GM18520 (cell line): ENCODE measurements around the gene PRDM11.
"Not testable (repeated sequence)": the region's sequence is repeated elsewhere in the genome, so short reads cannot be mapped to it uniquely, and the experiment has no call there.

Experiments used
- ATAC-seq: cut with Tn5 transposase; IDR thresholded peaks from one replicate; pipeline ENCODE4 v1.9.1; 2021; ENCODE audit not compliant: unreplicated experiment

The PRDM11 gene

DNA sequence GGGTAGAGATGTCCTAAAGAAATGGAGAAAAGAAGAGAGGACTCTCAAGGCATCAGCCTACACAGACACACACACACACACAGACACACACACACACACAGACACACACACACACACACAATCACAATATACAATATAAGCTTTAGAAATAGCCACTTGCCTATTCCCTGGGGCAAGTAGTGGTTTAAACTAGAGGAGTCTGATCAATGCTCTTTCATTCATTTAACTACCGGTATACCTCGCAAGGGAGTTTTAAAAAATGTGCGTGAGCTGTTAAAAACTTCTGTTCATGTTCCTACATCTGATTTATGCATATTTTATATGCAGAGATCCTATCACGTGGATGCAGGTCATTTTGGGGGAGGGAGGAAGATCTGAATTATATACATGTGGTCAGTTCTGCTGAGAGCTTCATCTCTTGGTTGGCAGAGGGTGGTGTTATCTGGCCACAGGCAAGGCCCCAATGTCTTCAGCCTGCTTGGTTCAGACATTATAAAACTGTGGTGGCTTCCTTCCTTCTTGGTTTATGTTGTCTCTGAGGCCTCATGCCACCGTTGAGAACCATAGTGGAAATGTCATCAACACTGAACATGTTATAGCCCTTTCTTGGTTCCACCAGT, 83.1 kb downstream of the PRDM11 start:
- ATAC-seq, result no peak

DNA sequence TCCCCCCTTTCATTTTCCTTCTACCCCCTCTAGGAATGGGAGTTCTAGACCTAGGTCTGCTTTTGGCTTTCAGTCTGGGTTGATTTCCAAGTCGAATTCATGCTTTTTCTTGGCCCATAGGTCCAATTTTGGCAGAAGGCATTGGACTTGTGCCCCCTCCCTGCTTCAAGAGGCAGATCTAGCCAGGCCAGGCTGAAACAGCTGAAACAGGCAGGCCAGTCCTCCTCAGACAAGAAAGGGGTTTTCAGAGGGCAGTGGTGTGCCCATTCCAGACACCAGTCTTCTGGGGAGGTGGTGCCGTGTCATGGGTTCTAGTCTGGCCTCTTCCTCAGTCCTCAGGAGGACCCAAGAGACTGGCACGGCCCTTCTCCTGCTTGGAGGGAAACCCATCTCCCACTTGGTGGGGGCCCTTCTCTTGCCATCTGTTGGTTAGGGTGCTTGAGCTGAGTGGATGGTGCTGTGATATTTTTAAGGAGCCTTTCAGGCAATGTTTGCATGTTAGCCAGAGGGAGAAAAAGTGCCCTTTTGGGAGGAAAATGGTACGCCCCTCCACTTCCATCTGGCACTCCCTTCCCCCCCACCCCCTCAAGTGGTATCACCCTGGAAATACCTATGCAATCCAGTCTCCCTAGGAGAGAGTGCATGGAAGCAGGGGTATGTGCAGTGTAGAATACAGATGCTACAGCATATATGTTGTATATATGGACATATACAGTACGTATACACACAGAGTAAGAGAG, 86.1 kb downstream of the PRDM11 start:
- ATAC-seq, result no peak

DNA sequence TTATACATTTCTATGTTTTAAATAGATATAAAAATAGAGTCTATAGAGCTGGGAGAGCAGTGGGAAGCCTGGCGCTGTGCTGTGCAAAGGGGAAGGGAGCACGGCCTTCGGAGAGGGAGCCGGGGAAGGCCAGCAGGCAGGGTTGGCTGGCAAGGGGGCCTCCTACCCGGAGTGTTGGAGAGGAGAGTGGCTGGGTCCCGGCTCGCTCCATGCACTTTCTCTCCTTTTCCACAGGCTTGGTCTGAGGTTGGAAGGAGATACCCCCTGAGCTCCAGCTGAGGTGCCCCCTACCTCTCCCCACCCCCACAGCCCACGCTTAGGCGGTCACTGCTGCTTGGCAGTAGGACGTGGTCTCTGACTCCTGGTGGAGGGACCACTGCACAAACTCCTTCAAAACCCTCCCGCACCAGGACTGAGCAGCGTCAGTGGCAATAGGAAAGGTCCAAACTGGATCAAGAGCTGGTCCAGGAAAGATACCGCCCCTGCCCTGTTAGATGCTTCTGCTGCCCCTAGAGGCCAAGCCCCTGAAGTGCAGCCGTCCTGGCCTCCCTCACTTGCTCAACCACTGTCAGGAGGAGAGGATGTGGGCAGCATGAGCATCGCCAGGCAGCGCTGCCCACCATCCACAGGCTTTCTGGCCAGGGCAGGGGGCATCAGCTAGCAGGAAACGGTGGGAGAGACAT, 86.8 kb downstream of the PRDM11 start:
- ATAC-seq, result no peak

DNA sequence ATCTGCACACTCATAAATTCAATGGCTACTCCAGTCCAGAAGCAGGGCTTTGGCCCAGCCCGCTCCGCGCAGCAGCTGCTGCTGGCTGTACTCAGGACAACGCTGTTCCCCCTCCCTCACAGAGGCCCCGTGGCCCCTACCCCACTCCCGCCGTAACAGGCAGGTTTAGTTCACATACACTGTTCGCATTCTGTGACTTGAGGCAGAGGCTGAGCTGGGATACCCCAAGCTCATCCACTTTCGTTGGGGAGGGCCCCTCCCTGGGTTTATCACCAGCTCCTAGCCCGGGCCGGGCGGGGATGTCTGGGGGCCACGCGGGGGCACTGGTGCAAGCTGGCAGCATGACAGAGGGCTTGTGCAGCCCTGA, 87.3 kb downstream of the PRDM11 start:
- ATAC-seq, result no peak

GRCh38 chr11:45234306-45235006, 88.0 kb downstream of the PRDM11 start:
- ATAC-seq, result no peak

DNA sequence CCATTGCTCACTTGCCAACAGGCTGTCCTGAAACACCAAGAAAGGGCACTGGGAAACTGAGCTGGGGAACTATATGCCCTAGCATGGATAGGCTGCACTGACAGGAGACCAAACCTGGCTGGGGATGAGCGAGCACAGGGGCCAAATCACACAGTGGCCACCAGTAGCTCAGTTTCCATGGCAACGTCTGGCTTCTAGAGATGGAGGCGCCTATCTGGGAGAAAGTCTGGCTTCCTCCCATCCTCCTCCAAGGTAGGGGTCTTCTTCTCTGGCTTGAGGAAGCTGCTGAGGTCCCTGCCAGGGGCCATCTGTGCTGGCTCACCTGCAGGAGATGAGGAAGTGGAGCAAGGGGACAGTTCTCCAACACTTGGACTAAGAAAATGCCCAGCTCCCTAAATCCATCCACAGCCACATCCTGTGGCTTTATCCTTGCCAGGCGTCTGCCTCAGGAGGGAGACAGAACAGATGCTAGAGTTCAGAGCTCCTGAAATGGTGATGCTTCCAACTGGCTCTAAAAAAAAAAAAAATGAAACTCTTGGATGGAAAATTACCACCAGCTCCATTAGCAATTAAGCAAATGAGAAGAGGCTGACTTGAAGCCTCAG, 91.4 kb downstream of the PRDM11 start:
- no peak for ATAC-seq

GRCh38 chr11:45238724-45239123, 92.3 kb downstream of the PRDM11 start:
- ATAC-seq, result no peak

- ATAC-seq, result no peak
Observed at GRCh38 chr11:45239733-45240132, 93.3 kb downstream of the PRDM11 start.

DNA sequence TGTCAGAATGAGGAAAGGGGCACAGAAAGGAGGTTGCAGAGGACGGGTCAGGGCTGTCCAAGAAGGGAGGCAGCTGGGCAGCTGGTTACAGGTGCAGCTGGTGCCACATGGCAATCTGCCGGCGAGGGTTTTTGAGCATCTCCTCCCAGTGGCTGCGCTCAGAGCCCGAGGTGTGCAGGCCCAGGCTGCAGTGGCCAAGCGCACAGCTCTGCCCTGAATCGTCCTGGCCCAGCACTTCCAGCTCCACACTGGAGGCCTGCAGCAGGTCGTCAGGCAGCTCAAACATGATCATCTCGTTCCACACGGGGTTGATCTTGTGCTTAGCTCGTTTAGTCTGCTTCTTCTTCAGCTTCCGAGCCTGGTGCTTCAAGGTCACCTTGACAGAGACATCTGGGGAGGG, 97.5 kb downstream of the PRDM11 start:
- no peak for ATAC-seq

DNA sequence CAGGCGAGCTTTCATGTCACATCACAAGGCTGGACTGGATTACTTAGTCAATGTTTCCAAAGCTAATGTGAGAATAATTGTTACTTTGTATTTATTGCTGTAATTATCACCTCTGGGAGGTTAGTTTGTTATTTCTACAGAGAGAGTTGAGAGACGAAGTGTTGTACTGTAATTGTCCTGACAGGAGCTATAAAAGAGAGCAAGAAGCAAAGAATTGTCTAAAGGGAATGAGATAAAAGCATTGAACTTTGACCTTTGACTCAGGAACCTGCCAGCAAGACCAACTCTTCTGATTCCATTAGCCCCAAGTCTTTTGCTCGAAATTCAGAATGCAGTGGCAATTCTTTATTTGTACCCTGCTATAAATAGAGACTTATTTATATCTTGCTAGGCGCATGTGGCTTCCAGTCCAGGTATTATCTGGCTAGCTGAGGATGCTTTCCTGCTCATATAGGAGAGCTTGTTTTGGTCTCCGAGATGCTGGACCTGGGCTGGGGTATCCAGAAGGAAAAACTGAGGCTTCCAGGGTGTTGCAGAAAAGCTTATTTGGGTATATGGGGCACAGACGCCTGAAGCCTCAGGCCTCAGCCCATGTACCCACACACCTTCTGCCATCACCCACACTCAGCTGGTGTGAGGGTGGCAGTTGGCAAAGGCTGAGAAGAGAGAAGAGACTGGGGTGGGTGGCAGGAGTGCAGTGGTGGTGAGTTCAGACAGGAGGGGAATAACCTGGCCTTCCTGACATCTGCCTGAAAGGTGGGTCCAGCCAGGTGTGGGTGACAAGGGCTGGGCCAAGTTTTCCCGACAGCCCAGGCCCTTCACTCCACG, 99.0 kb downstream of the PRDM11 start:
- no peak for ATAC-seq

- ATAC-seq, result no peak
Observed at GRCh38 chr11:45246241-45246640, 99.8 kb downstream of the PRDM11 start.

DNA sequence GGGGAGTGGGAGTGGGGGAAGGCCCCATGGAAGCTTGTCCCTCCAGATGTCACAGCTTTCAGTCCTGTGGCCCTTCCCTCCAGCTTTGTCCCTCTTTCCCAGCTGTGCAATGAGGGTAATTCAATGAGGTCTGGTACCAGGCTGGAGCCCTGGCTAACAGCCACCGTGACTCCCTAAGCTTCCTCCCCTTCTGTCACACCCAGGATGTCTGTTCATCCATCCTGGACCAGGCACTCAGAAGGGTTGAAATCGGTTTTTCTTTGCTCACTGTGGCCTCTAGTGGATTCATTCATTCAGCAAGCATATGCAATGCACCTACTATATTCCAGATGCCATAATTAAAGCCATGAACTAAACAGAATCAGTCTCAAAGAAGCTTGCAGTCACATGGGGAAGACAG, 101.0 kb downstream of the PRDM11 start:
- ATAC-seq, result no peak

GRCh38 chr11:45248501-45249011, 102.1 kb downstream of the PRDM11 start:
- no peak for ATAC-seq

- ATAC-seq, result not testable (repeated sequence)
Observed at GRCh38 chr11:45249372-45249771, 102.9 kb downstream of the PRDM11 start.

- no peak for ATAC-seq
Observed at GRCh38 chr11:45250035-45250718, 103.7 kb downstream of the PRDM11 start.

GRCh38 chr11:45252134-45252856, 105.9 kb downstream of the PRDM11 start:
- no peak for ATAC-seq

GRCh38 chr11:45252877-45253276, 106.4 kb downstream of the PRDM11 start:
- no peak for ATAC-seq

DNA sequence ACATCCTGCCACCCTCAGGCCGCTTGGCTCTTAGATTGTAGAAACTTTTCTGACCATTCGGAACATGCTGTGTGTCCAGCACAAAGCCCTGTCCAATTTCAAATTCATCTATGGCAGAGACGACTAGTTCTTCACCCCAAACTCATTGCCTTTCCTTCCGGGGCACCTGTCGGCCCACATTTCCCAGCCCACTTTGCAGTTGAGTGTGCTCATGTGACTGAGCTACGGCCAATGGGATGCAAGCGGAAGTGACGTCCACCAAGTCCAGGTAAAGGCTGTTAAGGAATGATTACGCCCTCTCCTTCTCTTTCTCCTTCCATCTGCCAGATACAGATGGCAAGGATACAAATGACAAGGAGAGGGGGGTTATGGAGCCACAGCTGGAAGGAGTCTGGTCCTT, 107.2 kb downstream of the PRDM11 start:
- ATAC-seq, result no peak

GRCh38 chr11:45254070-45254469, 107.6 kb downstream of the PRDM11 start:
- no peak for ATAC-seq
